HFFc6 (cell line): ENCODE data around the gene EIF3F. TPM values are rescaled to one million over a fixed set of nuclear protein-coding genes. Genes with fewer than 3 reads are reported as not detected.

Source experiments
- DNase-seq: peaks from one replicate; pipeline ENCODE4 v3.0.0-alpha.2; 2018
- H3K27ac Mint-ChIP-seq: 2 replicates; pipeline ENCODE4 v1.8.0; 2020; ENCODE audit warnings: mild to moderate bottlenecking, mixed read lengths
- H3K27me3 Mint-ChIP-seq: 2 replicates; pipeline ENCODE4 v1.8.0; 2021; ENCODE audit warnings: mild to moderate bottlenecking, moderate library complexity, mixed read lengths; ENCODE audit not compliant: insufficient read depth
- H3K36me3 Mint-ChIP-seq: 2 replicates; pipeline ENCODE4 v1.8.0; 2021; ENCODE audit warnings: low read depth, mixed read lengths
- H3K4me1 Mint-ChIP-seq: 2 replicates; pipeline ENCODE4 v1.8.0; 2020; ENCODE audit warnings: low read depth, mixed read lengths
- H3K4me3 Mint-ChIP-seq: 2 replicates; pipeline ENCODE4 v1.8.0; 2020; ENCODE audit warnings: mild to moderate bottlenecking, moderate library complexity, mixed read lengths
- H3K9me3 Mint-ChIP-seq: 2 replicates; pipeline ENCODE4 v1.8.0; 2020; ENCODE audit warnings: mild to moderate bottlenecking, mixed read lengths
- CTCF ChIP-seq: fragments of 200-600 bp; sonication (generic); IDR thresholded peaks from 2 replicates; pipeline ENCODE4 v1.5.0; 2021; ENCODE audit warnings: antibody characterized with exemption, mild to moderate bottlenecking
- total RNA-seq, 6 experiments: library from RNA; stranded (reverse); fragmentation: NEBNext Ultra II Directional; extraction: Animal tissue kit (Norgen Biotek cat#: 25700); gene quantifications; 2 replicates in 1 of 6; 3 replicates in 5 of 6; pipeline ENCODE4 v1.2.3, GENCODE V29; 2021

Gene EIF3F
- total RNA-seq, 6 experiments from 2014 or later, result 312 to 407 (median 344) TPM

GRCh38 chr11:8004008-8004407 lies 16.9 kb downstream of the EIF3F start:
- Mint-ChIP-seq H3K4me3 (no peak overlapping the region), H3K36me3 (peaks cover under 1% of the 10 kb centered on the region; the same call in 1 of the 2 replicates), H3K27ac (no peak overlapping the region), H3K9me3 (no peaks in the 10 kb centered on the region), H3K27me3 (peaks cover 2% of the 10 kb centered on the region), H3K4me1 (no peaks in the 10 kb centered on the region)
- no peak for DNase-seq
- no peak for TF ChIP-seq CTCF

DNA sequence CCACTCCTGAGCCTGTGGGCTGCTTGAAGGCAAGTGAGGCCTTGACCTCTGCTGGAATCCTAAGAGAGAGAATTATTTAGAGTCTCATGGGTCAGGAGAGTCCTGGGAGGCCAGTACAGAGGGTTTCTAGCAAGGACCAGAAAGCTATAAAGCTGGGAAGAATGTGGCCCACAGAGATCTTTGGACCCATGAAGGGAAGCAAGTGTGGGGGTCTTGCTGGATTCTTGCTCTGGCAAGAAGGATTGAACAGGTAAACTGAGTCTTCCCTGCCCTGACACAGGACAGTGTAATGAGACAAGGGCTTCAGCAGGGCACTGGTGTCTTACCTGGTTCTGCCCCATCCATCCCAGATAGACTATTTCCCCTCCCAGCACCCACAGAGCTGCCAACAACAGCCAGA lies 18.4 kb downstream of the EIF3F start:
- no peak for TF ChIP-seq CTCF
- H3K4me3 Mint-ChIP-seq, result no peak overlapping the region
- no peaks in the 10 kb centered on the region for H3K9me3 Mint-ChIP-seq
- peaks cover 5% of the 10 kb centered on the region for H3K27me3 Mint-ChIP-seq
- H3K27ac Mint-ChIP-seq, result no peak overlapping the region
- no peaks in the 10 kb centered on the region; the same call in 1 of the 2 replicates for H3K4me1 Mint-ChIP-seq
- no peak for DNase-seq
- no peaks in the 10 kb centered on the region for H3K36me3 Mint-ChIP-seq

DNA sequence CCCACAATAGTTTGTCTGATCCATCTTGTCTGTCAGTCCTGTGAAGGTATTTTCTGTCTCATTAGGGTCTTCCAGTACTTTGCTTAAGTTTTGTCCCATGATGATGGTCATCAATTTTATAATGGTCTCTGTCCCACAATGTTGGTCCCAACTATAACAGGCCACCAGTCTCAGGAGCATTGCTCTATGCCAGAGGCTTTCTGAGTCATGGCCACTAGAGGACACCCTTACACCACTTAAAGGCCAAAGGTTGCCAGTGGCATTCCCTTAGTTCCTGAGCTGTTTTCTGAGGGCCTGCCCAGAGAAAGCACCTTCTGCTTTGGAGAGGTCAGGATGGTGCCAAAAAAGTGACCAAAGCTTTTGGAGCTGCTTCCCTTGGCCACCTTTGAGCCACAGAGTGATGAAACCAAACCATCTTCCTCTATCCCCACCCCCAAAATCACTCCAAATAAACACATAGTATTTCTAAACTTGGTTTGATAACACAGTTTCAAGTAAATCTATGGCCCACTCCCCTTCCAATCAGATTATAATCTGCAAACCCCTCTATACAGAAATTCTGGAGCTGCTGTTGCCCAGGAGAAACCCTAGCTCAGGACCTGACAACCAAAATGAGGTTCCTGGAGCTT lies 19.3 kb downstream of the EIF3F start:
- peak; percentile 89 for TF ChIP-seq CTCF
- H3K27me3 Mint-ChIP-seq, result peaks cover 5% of the 10 kb centered on the region
- H3K4me3 Mint-ChIP-seq, result no peak overlapping the region
- peaks cover 9% of the 10 kb centered on the region for H3K4me1 Mint-ChIP-seq
- DNase-seq, result peak; percentile 68
- no peaks in the 10 kb centered on the region for H3K36me3 Mint-ChIP-seq
- H3K27ac Mint-ChIP-seq, result no peak overlapping the region
- H3K9me3 Mint-ChIP-seq, result no peaks in the 10 kb centered on the region

DNA sequence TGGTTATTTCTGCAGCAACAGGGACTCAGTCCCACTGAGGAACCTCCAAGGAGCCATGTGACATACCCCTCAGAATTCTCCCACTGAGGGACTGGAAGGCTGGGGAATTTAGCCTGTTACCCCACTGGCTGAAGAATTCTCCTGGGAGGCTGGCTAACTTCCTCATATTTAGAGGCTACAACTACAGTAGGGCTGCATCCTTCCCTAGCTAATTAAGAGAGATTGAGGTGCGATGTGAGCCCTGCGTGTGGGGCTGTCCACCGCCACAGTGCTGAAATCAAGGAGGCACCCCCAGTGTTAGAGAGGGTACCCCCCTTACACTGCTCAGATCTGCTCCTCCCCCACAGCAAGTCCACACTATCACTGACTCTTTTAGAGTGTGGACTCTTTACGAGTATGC lies 21.1 kb downstream of the EIF3F start:
- H3K36me3 Mint-ChIP-seq, result no peaks in the 10 kb centered on the region
- no peak overlapping the region for H3K4me3 Mint-ChIP-seq
- H3K27ac Mint-ChIP-seq, result no peak overlapping the region
- peaks cover 5% of the 10 kb centered on the region for H3K27me3 Mint-ChIP-seq
- no peak for DNase-seq
- H3K4me1 Mint-ChIP-seq, result peaks cover 25% of the 10 kb centered on the region
- no peaks in the 10 kb centered on the region for H3K9me3 Mint-ChIP-seq
- TF ChIP-seq CTCF, result no peak

DNA sequence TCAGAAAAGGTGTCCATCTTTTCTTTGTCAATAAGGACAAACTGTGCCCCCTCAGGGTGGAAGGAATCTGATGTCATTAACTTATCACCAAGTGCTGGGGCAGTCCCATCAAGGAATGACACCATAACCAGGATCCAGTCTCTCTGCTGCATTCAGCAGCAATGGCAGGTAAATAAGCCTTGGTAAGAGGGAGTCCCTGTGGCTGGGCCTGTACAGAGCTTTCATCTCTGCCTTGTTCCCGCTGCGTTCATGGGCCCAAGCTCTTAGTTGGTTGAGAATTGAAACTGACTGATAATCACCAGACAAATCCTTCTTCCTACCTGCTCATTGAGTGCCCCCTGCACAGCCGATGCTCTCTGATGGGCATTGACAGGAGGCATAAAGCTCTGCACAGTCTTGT lies 22.7 kb downstream of the EIF3F start:
- H3K9me3 Mint-ChIP-seq, result no peaks in the 10 kb centered on the region
- no peaks in the 10 kb centered on the region for H3K36me3 Mint-ChIP-seq
- H3K4me1 Mint-ChIP-seq, result peaks cover 25% of the 10 kb centered on the region
- H3K27me3 Mint-ChIP-seq, result peaks cover 5% of the 10 kb centered on the region
- TF ChIP-seq CTCF, result no peak
- no peak overlapping the region for H3K4me3 Mint-ChIP-seq
- DNase-seq, result no peak
- H3K27ac Mint-ChIP-seq, result no peak overlapping the region

GRCh38 chr11:8011371-8011770 lies 24.2 kb downstream of the EIF3F start:
- no peak overlapping the region for H3K4me3 Mint-ChIP-seq
- no peaks in the 10 kb centered on the region for H3K9me3 Mint-ChIP-seq
- no peak for TF ChIP-seq CTCF
- H3K4me1 Mint-ChIP-seq, result peaks cover 37% of the 10 kb centered on the region
- H3K27me3 Mint-ChIP-seq, result peaks cover 5% of the 10 kb centered on the region
- H3K27ac Mint-ChIP-seq, result peak overlapping the region; percentile 69; the same call in 1 of the 2 replicates
- no peak for DNase-seq
- H3K36me3 Mint-ChIP-seq, result no peaks in the 10 kb centered on the region
